Measurements from ENCODE around the gene SNX8. TPM values are rescaled to one million over a fixed set of nuclear protein-coding genes. Genes with fewer than 3 reads are reported as not detected.

The SNX8 gene
- total RNA-seq, 6 donors from 2014 or later: 16.0 to 74.3 (median 41.2) TPM

DNA sequence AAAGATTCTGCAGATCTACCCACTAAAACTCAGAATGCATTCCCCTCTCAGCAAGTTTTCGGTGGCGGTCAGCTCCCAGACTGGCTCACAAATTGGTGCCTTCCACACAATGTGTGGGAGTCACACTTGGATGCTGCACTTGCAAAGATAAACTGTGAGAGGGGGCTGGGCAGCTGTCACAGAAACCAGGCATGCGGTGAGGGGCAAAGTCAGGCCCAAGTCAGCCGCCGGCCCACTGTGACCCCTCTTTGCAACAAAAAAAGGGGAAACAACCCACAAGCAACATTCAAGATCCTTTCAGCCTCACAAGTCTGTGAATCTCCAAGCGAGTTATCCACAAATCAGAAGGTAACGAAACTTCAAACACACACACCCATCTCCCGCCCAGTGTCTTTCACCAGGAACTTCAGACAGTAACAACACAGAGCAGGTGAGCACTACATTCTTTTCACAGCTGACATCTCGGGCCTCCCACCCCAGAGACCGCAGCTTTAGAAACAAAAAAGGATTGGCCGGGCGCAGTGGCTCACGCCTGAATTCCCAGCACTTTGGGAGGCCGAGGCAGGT lies 32.0 kb downstream of the SNX8 start:
- WGBS, 2 donors: 87 to 97% methylated on average over 10 to 14 of the region's 14 CpGs
- H3K27me3 ChIP-seq: no peaks in the 10 kb centered on the region
- ATAC-seq (ENCODE audit: low FRiP score in 2 of 2) (no peak), DNase-seq (no peak)
- H3K27ac ChIP-seq: no peak overlapping the region
- peaks cover 0 to 9% (median 2%) of the 10 kb centered on the region in 4 donors for H3K36me3 ChIP-seq
- no peaks in the 10 kb centered on the region for H3K9me3 ChIP-seq
- TF ChIP-seq POLR2AphosphoS5 (IDR thresholded peaks at IDR 0.05): no peak
- TF ChIP-seq, protein P1, sequence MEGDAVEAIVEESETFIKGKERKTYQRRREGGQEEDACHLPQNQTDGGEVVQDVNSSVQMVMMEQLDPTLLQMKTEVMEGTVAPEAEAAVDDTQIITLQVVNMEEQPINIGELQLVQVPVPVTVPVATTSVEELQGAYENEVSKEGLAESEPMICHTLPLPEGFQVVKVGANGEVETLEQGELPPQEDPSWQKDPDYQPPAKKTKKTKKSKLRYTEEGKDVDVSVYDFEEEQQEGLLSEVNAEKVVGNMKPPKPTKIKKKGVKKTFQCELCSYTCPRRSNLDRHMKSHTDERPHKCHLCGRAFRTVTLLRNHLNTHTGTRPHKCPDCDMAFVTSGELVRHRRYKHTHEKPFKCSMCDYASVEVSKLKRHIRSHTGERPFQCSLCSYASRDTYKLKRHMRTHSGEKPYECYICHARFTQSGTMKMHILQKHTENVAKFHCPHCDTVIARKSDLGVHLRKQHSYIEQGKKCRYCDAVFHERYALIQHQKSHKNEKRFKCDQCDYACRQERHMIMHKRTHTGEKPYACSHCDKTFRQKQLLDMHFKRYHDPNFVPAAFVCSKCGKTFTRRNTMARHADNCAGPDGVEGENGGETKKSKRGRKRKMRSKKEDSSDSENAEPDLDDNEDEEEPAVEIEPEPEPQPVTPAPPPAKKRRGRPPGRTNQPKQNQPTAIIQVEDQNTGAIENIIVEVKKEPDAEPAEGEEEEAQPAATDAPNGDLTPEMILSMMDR (IDR thresholded peaks at IDR 0.05): no peak
- TF ChIP-seq POLR2A (IDR thresholded peaks at IDR 0.05): no peak
- TF ChIP-seq EP300 (IDR thresholded peaks at IDR 0.05): no peak
- H3K4me1 ChIP-seq: peaks cover 0 to 15% (median 6%) of the 10 kb centered on the region in 4 donors
- no peak overlapping the region for H3K4me3 ChIP-seq

DNA sequence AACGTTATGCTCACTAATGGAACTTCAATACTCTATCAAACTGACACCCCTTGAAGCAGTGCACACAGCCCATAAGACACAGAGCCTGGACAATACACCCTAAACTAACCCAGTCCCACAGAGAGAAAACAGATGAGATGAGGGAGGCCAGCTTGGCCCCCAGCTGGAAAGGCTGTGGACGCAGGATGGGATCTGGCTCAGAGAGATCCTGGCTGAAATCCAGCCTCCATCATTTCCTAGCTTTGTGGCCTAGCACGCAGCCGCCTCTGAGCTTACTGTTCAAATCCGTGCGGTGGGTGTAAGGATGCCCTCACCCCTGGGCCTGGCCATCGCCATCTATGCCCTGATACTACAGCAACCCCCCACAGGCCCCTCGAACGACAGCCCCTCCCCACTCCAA lies 32.7 kb downstream of the SNX8 start:
- no peaks in the 10 kb centered on the region for H3K9me3 ChIP-seq
- no peak for DNase-seq
- ATAC-seq (ENCODE audit: low FRiP score in 2 of 2): peak; percentile 38 to 55
- TF ChIP-seq EP300 (IDR thresholded peaks at IDR 0.05): no peak
- TF ChIP-seq, protein P1 (IDR thresholded peaks at IDR 0.05): no peak
- TF ChIP-seq POLR2AphosphoS5 (IDR thresholded peaks at IDR 0.05): no peak
- TF ChIP-seq POLR2A (IDR thresholded peaks at IDR 0.05): no peak
- H3K4me1 ChIP-seq: peaks cover 0 to 15% (median 6%) of the 10 kb centered on the region in 4 donors
- no peak overlapping the region for H3K27ac ChIP-seq
- H3K27me3 ChIP-seq: no peaks in the 10 kb centered on the region
- 64 to 70% methylated on average over 4 to 9 of the region's 9 CpGs for WGBS, 2 donors
- H3K4me3 ChIP-seq: no peak overlapping the region
- H3K36me3 ChIP-seq: peaks cover 0 to 11% (median 5%) of the 10 kb centered on the region in 4 donors

DNA sequence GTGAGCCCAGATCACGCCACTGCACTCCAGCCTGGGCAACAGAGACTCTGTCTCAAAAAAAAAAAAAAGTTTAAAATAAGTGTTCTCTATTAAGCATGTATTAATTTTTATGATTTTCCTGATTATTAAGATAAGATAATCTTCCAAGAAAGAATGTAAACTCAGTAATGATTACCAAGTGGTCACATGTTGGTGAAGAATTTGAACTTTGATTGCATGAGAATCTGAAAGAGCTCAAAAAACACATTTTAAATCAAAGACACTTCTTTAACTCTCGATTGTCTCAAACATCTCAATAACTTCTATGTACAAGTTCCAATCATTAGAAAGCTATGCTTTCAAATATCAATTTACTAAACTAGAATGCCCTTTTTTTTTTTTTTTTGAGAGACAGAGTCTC lies 33.8 kb downstream of the SNX8 start:
- Histone ChIP-seq H3K36me3 (peaks cover 0 to 11% (median 5%) of the 10 kb centered on the region in 4 donors), H3K27me3 (no peaks in the 10 kb centered on the region), H3K9me3 (no peaks in the 10 kb centered on the region), H3K4me3 (no peak overlapping the region), H3K27ac (no peak overlapping the region), H3K4me1 (peaks cover 0 to 15% (median 6%) of the 10 kb centered on the region in 4 donors)
- no peak for ATAC-seq (ENCODE audit: low FRiP score in 2 of 2)
- WGBS, 2 donors: 68 to 74% methylated on average over 2 of the region's 2 CpGs
- TF ChIP-seq EP300 (IDR thresholded peaks at IDR 0.05): no peak
- no peak for TF ChIP-seq POLR2A (IDR thresholded peaks at IDR 0.05)
- TF ChIP-seq, protein P1 (IDR thresholded peaks at IDR 0.05): no peak
- no peak for TF ChIP-seq POLR2AphosphoS5 (IDR thresholded peaks at IDR 0.05)
- no peak for DNase-seq

DNA sequence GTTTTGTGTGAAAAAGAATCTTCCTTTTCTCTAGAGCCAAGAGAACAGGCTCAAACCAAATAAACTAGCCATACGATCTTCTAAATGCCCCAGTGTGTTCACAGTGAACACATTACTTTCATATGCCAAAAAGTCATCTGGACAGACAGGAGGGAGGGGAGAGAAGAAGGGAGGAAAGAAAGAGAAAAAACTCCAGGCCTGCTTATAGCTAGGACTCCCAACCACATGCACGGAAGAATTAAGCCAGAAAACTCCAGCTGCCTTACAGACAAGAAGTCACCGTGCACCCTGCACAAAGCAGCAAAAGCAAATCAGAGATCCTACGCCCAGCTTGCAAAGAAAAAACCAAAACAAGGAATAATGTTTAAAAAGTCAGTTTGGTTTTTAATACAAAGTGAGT lies 34.3 kb downstream of the SNX8 start:
- TF ChIP-seq EP300 (IDR thresholded peaks at IDR 0.05) (no peak), POLR2A (IDR thresholded peaks at IDR 0.05) (no peak), POLR2AphosphoS5 (IDR thresholded peaks at IDR 0.05) (no peak)
- TF ChIP-seq, protein P1 (IDR thresholded peaks at IDR 0.05): no peak
- Histone ChIP-seq H3K27ac (no peak overlapping the region), H3K36me3 (peaks cover 0 to 14% (median 6%) of the 10 kb centered on the region in 4 donors), H3K9me3 (no peaks in the 10 kb centered on the region), H3K27me3 (no peaks in the 10 kb centered on the region), H3K4me3 (no peak overlapping the region), H3K4me1 (peaks cover 0 to 15% (median 6%) of the 10 kb centered on the region in 4 donors)
- 64 to 79% methylated on average over 4 of the region's 4 CpGs for WGBS, 2 donors
- ATAC-seq (ENCODE audit: low FRiP score in 2 of 2) (no peak), DNase-seq (no peak)

DNA sequence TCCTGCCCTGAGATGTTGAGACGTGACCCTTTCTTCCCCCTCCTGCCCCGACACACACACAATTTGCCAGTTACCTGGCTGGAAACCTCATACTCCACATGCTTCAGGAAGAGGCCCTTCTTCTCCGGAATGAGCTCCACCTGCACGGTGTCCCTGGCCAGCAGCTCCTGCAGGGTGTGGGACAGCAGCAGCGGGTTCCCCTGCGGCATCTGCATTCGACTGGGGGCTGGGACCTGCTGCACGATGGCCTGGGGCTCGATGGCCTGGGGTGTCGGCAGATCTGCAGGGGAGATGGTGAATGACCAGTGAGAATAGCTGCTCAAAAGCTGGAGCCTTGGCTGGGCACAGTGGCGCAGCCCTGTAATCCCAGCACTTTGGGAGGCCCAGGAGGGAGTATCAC lies 36.2 kb downstream of the SNX8 start:
- Histone ChIP-seq H3K27me3 (no peaks in the 10 kb centered on the region), H3K4me1 (peaks cover 0 to 15% (median 6%) of the 10 kb centered on the region in 4 donors), H3K36me3 (peaks cover 5 to 27% (median 16%) of the 10 kb centered on the region in 4 donors), H3K4me3 (no peak overlapping the region), H3K27ac (no peak overlapping the region), H3K9me3 (no peaks in the 10 kb centered on the region)
- DNase-seq (no peak), ATAC-seq (ENCODE audit: low FRiP score in 2 of 2) (no peak)
- no peak for TF ChIP-seq POLR2A (IDR thresholded peaks at IDR 0.05)
- no peak for TF ChIP-seq EP300 (IDR thresholded peaks at IDR 0.05)
- TF ChIP-seq, protein P1 (IDR thresholded peaks at IDR 0.05): no peak
- no peak for TF ChIP-seq POLR2AphosphoS5 (IDR thresholded peaks at IDR 0.05)
- WGBS, 2 donors: 94 to 95% methylated on average over 11 of the region's 11 CpGs
